HEK293 (cell line): ENCODE results near the gene CBX5.

Source experiments
- CTCF ChIA-PET: fragments of 350-600 bp; formaldehyde crosslinking; extraction: SDS; loops from one replicate; lab custom pipeline; 2021; ENCODE audit warnings: antibody characterized with exemption; lab: Yijun Ruan, JAX
- POLR2A ChIA-PET: fragments of 300-600 bp; formaldehyde crosslinking; extraction: SDS; loops from one replicate; lab custom pipeline; 2020; ENCODE audit warnings: antibody characterized with exemption, inconsistent platforms; lab: Yijun Ruan, JAX
- H3K27ac ChIP-seq: fragments of 200-500 bp; sonication (Bioruptor generic); 2 replicates; pipeline ENCODE4 v1.5.1; 2014; ENCODE audit warnings: low read depth, low read length, control low read depth, inconsistent platforms; ENCODE audit errors: extremely low read depth
- H3K36me3 ChIP-seq, 2 experiments: fragments of 200-500 bp in 1 of 2; sonication (Bioruptor generic) in 1 of 2; 1 replicate in 1 of 2; 2 replicates in 1 of 2; pipeline ENCODE4 v1.5.1; 2014 to 2017; ENCODE audit warnings: inconsistent platforms in 2 of 2, low read length in 2 of 2; ENCODE audit not compliant: control insufficient read depth in 2 of 2, insufficient read depth in 1 of 2
- H3K4me1 ChIP-seq: fragments of 200-500 bp; sonication (Bioruptor generic); 2 replicates; pipeline ENCODE4 v1.5.1; 2014; ENCODE audit warnings: mild to moderate bottlenecking, low read length, inconsistent platforms; ENCODE audit not compliant: control insufficient read depth, insufficient read depth
- H3K4me3 ChIP-seq: 2 replicates; pipeline ENCODE4 v1.5.1; 2011; ENCODE audit warnings: low read depth, mild to moderate bottlenecking, control low read depth, low read length, moderate library complexity
- H3K9me3 ChIP-seq: fragments of 200-500 bp; sonication (Bioruptor generic); 2 replicates; pipeline ENCODE4 v1.5.1; 2014; ENCODE audit warnings: low read depth, low read length, inconsistent platforms; ENCODE audit not compliant: control insufficient read depth, insufficient read depth
- FEZF1 ChIP-seq: fragments of 450-650 bp; formaldehyde crosslinking; IDR thresholded peaks from 2 replicates; pipeline ENCODE4 v1.5.1; 2016; ENCODE audit warnings: missing biosample characterization, missing genetic modification characterization
- HOXA7 ChIP-seq: sonication (generic); formaldehyde crosslinking; IDR thresholded peaks from 2 replicates; pipeline ENCODE4 v1.8.1; 2022; ENCODE audit warnings: missing genetic modification reagents, borderline replicate concordance
- HOXD13 ChIP-seq: sonication (generic); formaldehyde crosslinking; IDR thresholded peaks from 2 replicates; pipeline ENCODE4 v1.8.0; 2022; ENCODE audit warnings: missing genetic modification reagents, borderline replicate concordance
- KLF1 ChIP-seq: fragments of 450-650 bp; formaldehyde crosslinking; IDR thresholded peaks from 2 replicates; pipeline ENCODE4 v1.5.1; 2016; ENCODE audit warnings: missing biosample characterization, missing genetic modification characterization
- KLF9 ChIP-seq: fragments of 450-650 bp; formaldehyde crosslinking; IDR thresholded peaks from 2 replicates; pipeline ENCODE4 v1.5.1; 2016; ENCODE audit warnings: missing biosample characterization, missing genetic modification characterization, low read depth
- MEIS1 ChIP-seq: sonication (generic); formaldehyde crosslinking; IDR thresholded peaks from 2 replicates; pipeline ENCODE4 v1.8.1; 2022; ENCODE audit warnings: missing genetic modification reagents, mild to moderate bottlenecking, borderline replicate concordance
- SCRT1 ChIP-seq: fragments of 450-650 bp; formaldehyde crosslinking; IDR thresholded peaks from 2 replicates; pipeline ENCODE4 v1.5.1; 2016; ENCODE audit warnings: missing biosample characterization, missing genetic modification characterization, borderline replicate concordance
- TCF7L2 ChIP-seq: IDR thresholded peaks from 2 replicates; pipeline ENCODE4 v1.6.1; 2011; ENCODE audit warnings: low read depth, mild to moderate bottlenecking, inconsistent platforms, low read length, moderate library complexity, borderline replicate concordance
- YY2 ChIP-seq: fragments of 450-650 bp; formaldehyde crosslinking; IDR thresholded peaks from 2 replicates; pipeline ENCODE4 v1.5.1; 2016; ENCODE audit warnings: missing biosample characterization, missing genetic modification characterization
- ZFP41 ChIP-seq: fragments of 450-650 bp; formaldehyde crosslinking; IDR thresholded peaks from 2 replicates; pipeline ENCODE4 v1.5.1; 2016; ENCODE audit warnings: missing biosample characterization, missing genetic modification characterization, borderline replicate concordance
- ZNF133 ChIP-seq: fragments of 450-650 bp; formaldehyde crosslinking; IDR thresholded peaks from 2 replicates; pipeline ENCODE4 v1.5.1; 2016; ENCODE audit warnings: missing biosample characterization, missing genetic modification characterization
- ZNF26 ChIP-seq: fragments of 450-650 bp; formaldehyde crosslinking; IDR thresholded peaks from 2 replicates; pipeline ENCODE4 v1.5.1; 2016; ENCODE audit warnings: missing biosample characterization, missing genetic modification characterization
- ZNF335 ChIP-seq: fragments of 450-650 bp; formaldehyde crosslinking; conservative IDR thresholded peaks from 2 replicates; pipeline ENCODE4 v1.5.1; 2016; ENCODE audit warnings: missing biosample characterization, missing genetic modification characterization
- ZNF394 ChIP-seq: fragments of 450-650 bp; formaldehyde crosslinking; IDR thresholded peaks from 2 replicates; pipeline ENCODE4 v1.5.1; 2016; ENCODE audit warnings: missing biosample characterization, missing genetic modification characterization, mild to moderate bottlenecking, moderate library complexity, borderline replicate concordance
- ZNF426 ChIP-seq: fragments of 450-650 bp; formaldehyde crosslinking; IDR thresholded peaks from 2 replicates; pipeline ENCODE4 v1.5.1; 2017; ENCODE audit warnings: missing biosample characterization, missing genetic modification characterization, mild to moderate bottlenecking, inconsistent platforms, moderate library complexity
- ZNF660 ChIP-seq: fragments of 450-650 bp; IDR thresholded peaks from 2 replicates; pipeline ENCODE4 v1.5.1; 2018; ENCODE audit warnings: missing biosample characterization, mild to moderate bottlenecking, missing genetic modification characterization
- ZNF747 ChIP-seq: fragments of 450-650 bp; formaldehyde crosslinking; IDR thresholded peaks from 2 replicates; pipeline ENCODE4 v1.5.1; 2016; ENCODE audit warnings: missing biosample characterization, missing genetic modification characterization
- ZNF837 ChIP-seq: fragments of 450-650 bp; formaldehyde crosslinking; IDR thresholded peaks from 2 replicates; pipeline ENCODE4 v1.5.1; 2016; ENCODE audit warnings: missing biosample characterization, missing genetic modification characterization
- ZSCAN30 ChIP-seq: fragments of 450-650 bp; IDR thresholded peaks from 2 replicates; pipeline ENCODE4 v1.5.1; 2018; ENCODE audit warnings: missing biosample characterization, mild to moderate bottlenecking, missing genetic modification characterization, moderate library complexity
- TF ChIP-seq, protein P1 (sequence below): fragments of 450-650 bp; IDR thresholded peaks from 2 replicates; pipeline ENCODE4 v1.5.1; 2018; ENCODE audit warnings: missing biosample characterization, missing genetic modification characterization
- TF ChIP-seq, protein P2 (sequence below): fragments of 450-650 bp; formaldehyde crosslinking; IDR thresholded peaks from 2 replicates; pipeline ENCODE4 v1.5.1; 2016; ENCODE audit warnings: missing biosample characterization, missing genetic modification characterization
- TF ChIP-seq, protein P3 (sequence below): fragments of 450-650 bp; formaldehyde crosslinking; IDR thresholded peaks from 2 replicates; pipeline ENCODE4 v1.5.0; 2017; ENCODE audit warnings: missing biosample characterization, missing genetic modification characterization, borderline replicate concordance

The CBX5 gene

GRCh38 chr12:54191126-54191525 lies 88.8 kb downstream of the CBX5 start:
- POLR2A ChIA-PET = interaction anchor here (0.9 to 1.1 kb wide), 5 partner anchors 24 to 182 kb away, joined by 3 to 13 read pairs (median 4); partner anchors contain the start of genes HOXC5 and HOXC8
- H3K27ac ChIP-seq = peak overlapping the region; percentile 43; the same call in 1 of the 2 replicates
- TF ChIP-seq MEIS1 (no peak), ZNF747 (tag by site-specific recombination) (no peak), ZNF660 (no peak), ZSCAN30 (no peak), ZNF26 (tag by site-specific recombination) (no peak), ZNF133 (tag by site-specific recombination) (no peak), ZNF837 (tag by site-specific recombination) (no peak), FEZF1 (tag by site-specific recombination) (no peak), SCRT1 (tag by site-specific recombination) (no peak), YY2 (tag by site-specific recombination) (no peak), KLF1 (tag by site-specific recombination) (no peak), HOXA7 (CRISPR knock-in tag) (no peak), KLF9 (tag by site-specific recombination) (no peak), HOXD13 (CRISPR knock-in tag) (no peak), ZFP41 (tag by site-specific recombination) (no peak), ZNF426 (no peak)
- TF ChIP-seq, protein P1, sequence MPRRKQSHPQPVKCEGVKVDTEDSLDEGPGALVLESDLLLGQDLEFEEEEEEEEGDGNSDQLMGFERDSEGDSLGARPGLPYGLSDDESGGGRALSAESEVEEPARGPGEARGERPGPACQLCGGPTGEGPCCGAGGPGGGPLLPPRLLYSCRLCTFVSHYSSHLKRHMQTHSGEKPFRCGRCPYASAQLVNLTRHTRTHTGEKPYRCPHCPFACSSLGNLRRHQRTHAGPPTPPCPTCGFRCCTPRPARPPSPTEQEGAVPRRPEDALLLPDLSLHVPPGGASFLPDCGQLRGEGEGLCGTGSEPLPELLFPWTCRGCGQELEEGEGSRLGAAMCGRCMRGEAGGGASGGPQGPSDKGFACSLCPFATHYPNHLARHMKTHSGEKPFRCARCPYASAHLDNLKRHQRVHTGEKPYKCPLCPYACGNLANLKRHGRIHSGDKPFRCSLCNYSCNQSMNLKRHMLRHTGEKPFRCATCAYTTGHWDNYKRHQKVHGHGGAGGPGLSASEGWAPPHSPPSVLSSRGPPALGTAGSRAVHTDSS (tag by site-specific recombination) = no peak
- TF ChIP-seq, protein P2, sequence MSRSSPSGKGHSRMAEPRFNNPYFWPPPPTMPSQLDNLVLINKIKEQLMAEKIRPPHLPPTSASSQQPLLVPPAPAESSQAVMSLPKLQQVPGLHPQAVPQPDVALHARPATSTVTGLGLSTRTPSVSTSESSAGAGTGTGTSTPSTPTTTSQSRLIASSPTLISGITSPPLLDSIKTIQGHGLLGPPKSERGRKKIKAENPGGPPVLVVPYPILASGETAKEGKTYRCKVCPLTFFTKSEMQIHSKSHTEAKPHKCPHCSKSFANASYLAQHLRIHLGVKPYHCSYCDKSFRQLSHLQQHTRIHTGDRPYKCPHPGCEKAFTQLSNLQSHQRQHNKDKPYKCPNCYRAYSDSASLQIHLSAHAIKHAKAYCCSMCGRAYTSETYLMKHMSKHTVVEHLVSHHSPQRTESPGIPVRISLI (tag by site-specific recombination) = no peak
- TF ChIP-seq, protein P3, sequence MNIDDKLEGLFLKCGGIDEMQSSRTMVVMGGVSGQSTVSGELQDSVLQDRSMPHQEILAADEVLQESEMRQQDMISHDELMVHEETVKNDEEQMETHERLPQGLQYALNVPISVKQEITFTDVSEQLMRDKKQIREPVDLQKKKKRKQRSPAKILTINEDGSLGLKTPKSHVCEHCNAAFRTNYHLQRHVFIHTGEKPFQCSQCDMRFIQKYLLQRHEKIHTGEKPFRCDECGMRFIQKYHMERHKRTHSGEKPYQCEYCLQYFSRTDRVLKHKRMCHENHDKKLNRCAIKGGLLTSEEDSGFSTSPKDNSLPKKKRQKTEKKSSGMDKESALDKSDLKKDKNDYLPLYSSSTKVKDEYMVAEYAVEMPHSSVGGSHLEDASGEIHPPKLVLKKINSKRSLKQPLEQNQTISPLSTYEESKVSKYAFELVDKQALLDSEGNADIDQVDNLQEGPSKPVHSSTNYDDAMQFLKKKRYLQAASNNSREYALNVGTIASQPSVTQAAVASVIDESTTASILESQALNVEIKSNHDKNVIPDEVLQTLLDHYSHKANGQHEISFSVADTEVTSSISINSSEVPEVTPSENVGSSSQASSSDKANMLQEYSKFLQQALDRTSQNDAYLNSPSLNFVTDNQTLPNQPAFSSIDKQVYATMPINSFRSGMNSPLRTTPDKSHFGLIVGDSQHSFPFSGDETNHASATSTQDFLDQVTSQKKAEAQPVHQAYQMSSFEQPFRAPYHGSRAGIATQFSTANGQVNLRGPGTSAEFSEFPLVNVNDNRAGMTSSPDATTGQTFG (tag by site-specific recombination) = no peak
- TF ChIP-seq, all 188 proteins: peak for 0
- peaks cover 0 to 14% of the 10 kb centered on the region in 2 experiments; a peak in 1 of 3 replicates for H3K36me3 ChIP-seq
- H3K4me1 ChIP-seq = peaks cover 11% of the 10 kb centered on the region
- H3K9me3 ChIP-seq = no peaks in the 10 kb centered on the region
- CTCF ChIA-PET = interaction anchor here (0.9 to 8.0 kb wide), 18 partner anchors 10 to 206 kb away, joined by 3 to 109 read pairs (median 9); partner anchors contain the start of genes HOXC10, HOXC5, HOXC8 and HOXC9
- H3K4me3 ChIP-seq = no peak overlapping the region

DNA sequence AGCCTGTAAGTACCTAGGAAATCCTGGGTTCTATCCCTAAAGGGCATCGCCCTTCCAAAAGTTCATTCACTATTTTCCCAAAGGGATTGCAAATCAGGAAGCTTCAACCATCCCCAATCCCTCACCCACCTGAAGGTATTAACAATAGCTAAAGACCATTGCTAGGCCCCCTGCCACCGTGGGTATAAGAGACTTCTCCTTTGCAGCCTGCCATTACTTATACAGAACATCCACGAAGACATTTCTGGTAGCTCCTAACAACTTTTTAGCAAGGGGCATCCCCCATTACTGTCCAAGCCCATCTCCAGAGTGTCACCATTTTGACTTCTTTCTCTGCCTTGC lies 90.8 kb downstream of the CBX5 start:
- H3K36me3 ChIP-seq = peaks cover 0 to 14% of the 10 kb centered on the region in 2 experiments; a peak in 2 of 3 replicates
- CTCF ChIA-PET = interaction anchor here (0.6 to 8.0 kb wide), 17 partner anchors 9 to 204 kb away, joined by 3 to 109 read pairs (median 8); partner anchors contain the start of genes HOXC10, HOXC5, HOXC8 and HOXC9
- no peaks in the 10 kb centered on the region for H3K9me3 ChIP-seq
- peak overlapping the region; percentile 2 for H3K4me3 ChIP-seq
- peaks cover 3% of the 10 kb centered on the region for H3K4me1 ChIP-seq
- POLR2A ChIA-PET = interaction anchor here (0.6 to 1.4 kb wide), 8 partner anchors 12 to 191 kb away, joined by 3 to 6 read pairs (median 4); partner anchors contain the start of genes HOXC4, HOXC5 and HOXC9
- H3K27ac ChIP-seq = no peak overlapping the region; the same call in 1 of the 2 replicates
- TF ChIP-seq, protein P2 (tag by site-specific recombination) = no peak
- peak; percentile 74; the same call in 1 of the 2 replicates for TF ChIP-seq ZNF335 (tag by site-specific recombination)
- TF ChIP-seq ZNF394 (tag by site-specific recombination) = 0 out of 2 replicates have a peak, but pooled peaks have one; percentile 15
- TF ChIP-seq TCF7L2 = no peak
